ENCODE results near the gene U2AF1L4. TPM values are rescaled to one million over a fixed set of nuclear protein-coding genes. Genes with fewer than 3 reads are reported as not detected.

Gene U2AF1L4
- total and polyA plus RNA-seq, 10 of the 15 experiments (the other 5 are each of a cell fraction or from before 2014, with no cell fraction given), result 7.9 to 21.6 (median 15.1) TPM

DNA sequence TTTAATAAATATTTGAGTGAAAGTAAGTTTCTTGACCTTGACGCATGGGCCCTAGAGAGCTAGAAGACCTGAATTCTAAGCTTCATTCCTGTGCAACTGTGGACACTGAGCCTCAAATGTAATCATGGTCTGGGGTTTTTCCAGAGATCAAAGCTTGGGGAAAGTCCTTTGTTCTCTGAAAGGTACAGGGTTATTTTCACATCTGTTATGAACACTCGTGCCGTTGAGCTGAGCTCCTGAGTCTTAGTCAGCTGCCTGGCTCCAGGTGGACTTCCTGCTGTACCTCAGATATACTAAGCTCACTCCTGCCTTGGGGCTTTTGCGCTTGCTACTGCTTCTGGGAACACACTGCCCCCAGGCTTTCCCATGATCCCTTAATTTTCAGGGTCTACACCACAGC is 48.4 kb downstream of the U2AF1L4 start (continued):
- TF ChIP-seq RELA (IDR thresholded peaks at IDR 0.05; ENCODE audit: borderline replicate concordance, partially characterized antibody), result peak; percentile 62
- TF ChIP-seq, protein P1, sequence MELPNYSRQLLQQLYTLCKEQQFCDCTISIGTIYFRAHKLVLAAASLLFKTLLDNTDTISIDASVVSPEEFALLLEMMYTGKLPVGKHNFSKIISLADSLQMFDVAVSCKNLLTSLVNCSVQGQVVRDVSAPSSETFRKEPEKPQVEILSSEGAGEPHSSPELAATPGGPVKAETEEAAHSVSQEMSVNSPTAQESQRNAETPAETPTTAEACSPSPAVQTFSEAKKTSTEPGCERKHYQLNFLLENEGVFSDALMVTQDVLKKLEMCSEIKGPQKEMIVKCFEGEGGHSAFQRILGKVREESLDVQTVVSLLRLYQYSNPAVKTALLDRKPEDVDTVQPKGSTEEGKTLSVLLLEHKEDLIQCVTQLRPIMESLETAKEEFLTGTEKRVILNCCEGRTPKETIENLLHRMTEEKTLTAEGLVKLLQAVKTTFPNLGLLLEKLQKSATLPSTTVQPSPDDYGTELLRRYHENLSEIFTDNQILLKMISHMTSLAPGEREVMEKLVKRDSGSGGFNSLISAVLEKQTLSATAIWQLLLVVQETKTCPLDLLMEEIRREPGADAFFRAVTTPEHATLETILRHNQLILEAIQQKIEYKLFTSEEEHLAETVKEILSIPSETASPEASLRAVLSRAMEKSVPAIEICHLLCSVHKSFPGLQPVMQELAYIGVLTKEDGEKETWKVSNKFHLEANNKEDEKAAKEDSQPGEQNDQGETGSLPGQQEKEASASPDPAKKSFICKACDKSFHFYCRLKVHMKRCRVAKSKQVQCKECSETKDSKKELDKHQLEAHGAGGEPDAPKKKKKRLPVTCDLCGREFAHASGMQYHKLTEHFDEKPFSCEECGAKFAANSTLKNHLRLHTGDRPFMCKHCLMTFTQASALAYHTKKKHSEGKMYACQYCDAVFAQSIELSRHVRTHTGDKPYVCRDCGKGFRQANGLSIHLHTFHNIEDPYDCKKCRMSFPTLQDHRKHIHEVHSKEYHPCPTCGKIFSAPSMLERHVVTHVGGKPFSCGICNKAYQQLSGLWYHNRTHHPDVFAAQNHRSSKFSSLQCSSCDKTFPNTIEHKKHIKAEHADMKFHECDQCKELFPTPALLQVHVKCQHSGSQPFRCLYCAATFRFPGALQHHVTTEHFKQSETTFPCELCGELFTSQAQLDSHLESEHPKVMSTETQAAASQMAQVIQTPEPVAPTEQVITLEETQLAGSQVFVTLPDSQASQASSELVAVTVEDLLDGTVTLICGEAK (IDR thresholded peaks at IDR 0.05; ENCODE audit: borderline replicate concordance), result no peak
- peak; percentile 31; the same call in 1 of the 2 replicates for TF ChIP-seq BCL11A (IDR thresholded peaks at IDR 0.05; ENCODE audit: low read depth, low read length)
- peak; percentile 56; the same call in 1 of the 2 replicates for TF ChIP-seq CREM (IDR thresholded peaks at IDR 0.05; ENCODE audit: low read depth)
- TF ChIP-seq ZNF24 (IDR thresholded peaks at IDR 0.05), result peak; percentile 19; the same call in 1 of the 2 replicates
- no peak for TF ChIP-seq RAD21 (IDR thresholded peaks at IDR 0.05; ENCODE audit: insufficient read depth, low read depth, low read length)
- no peak for TF ChIP-seq SUZ12 (IDR thresholded peaks at IDR 0.05; ENCODE audit: unreplicated experiment)
- no peak for TF ChIP-seq SP1 (IDR thresholded peaks at IDR 0.05; ENCODE audit: low read depth, low read length)
- TF ChIP-seq JUNB (IDR thresholded peaks at IDR 0.05), result peak; percentile 65
- no peak for TF ChIP-seq SPI1 (IDR thresholded peaks at IDR 0.05; ENCODE audit: borderline replicate concordance, insufficient read depth, low read depth, low read length)
- no peak for TF ChIP-seq ETV6 (conservative IDR thresholded peaks at IDR 0.05 in 1 of 2, IDR thresholded peaks at IDR 0.05 in 1 of 2; ENCODE audit: borderline replicate concordance in 1 of 2, low read depth in 1 of 2)
- TF ChIP-seq, protein P2, sequence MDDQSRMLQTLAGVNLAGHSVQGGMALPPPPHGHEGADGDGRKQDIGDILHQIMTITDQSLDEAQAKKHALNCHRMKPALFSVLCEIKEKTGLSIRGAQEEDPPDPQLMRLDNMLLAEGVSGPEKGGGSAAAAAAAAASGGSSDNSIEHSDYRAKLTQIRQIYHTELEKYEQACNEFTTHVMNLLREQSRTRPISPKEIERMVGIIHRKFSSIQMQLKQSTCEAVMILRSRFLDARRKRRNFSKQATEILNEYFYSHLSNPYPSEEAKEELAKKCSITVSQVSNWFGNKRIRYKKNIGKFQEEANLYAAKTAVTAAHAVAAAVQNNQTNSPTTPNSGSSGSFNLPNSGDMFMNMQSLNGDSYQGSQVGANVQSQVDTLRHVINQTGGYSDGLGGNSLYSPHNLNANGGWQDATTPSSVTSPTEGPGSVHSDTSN (IDR thresholded peaks at IDR 0.05; ENCODE audit: insufficient replicate concordance, low read depth, low read length), result no peak
- TF ChIP-seq BACH1 (IDR thresholded peaks at IDR 0.05; ENCODE audit: borderline replicate concordance), result no peak

Data from GM12878 (cell line).